K562 (cell line): ENCODE measurements around the gene AFF3. TPM values are rescaled to one million over a fixed set of nuclear protein-coding genes. Genes with fewer than 3 reads are reported as not detected.

Experiments used
- ATAC-seq: fragments of 200-7000 bp; cut with Tn5 transposase; 3 replicates; pipeline ENCODE4 v1.9.1; 2020; ENCODE audit warnings: moderate library complexity
- BruUV-seq: library from RNA; stranded (reverse); fragments of 400-500 nt; replicated peaks from 2 replicates; lab custom pipeline; 2021; lab: Mats Ljungman, UMichigan
- CTCF ChIA-PET: fragments of 300-600 bp; formaldehyde crosslinking; extraction: SDS; loops from one replicate; lab custom pipeline; 2021; ENCODE audit warnings: low intra/inter-chr PET ratio; lab: Yijun Ruan, JAX
- POLR2A ChIA-PET: fragments of 300-600, 350-650 bp; sonication (Branson Sonifier 250); formaldehyde crosslinking; extraction: SDS; loops from one replicate; lab custom pipeline; 2021; ENCODE audit warnings: antibody characterized with exemption, inconsistent platforms; lab: Yijun Ruan, JAX
- DNase-seq, 4 experiments: peaks; one replicate each; pipeline versions ENCODE4 v3.0.0 to v3.0.0-alpha.2; 2011 to 2018; ENCODE audit warnings: low spot score in 3 of 4, mixed read lengths in 3 of 4; ENCODE audit errors: extremely low read depth in 1 of 4
- FAIRE-seq: peaks from 2 replicates; lab custom pipeline; 2011; peaks lifted over from hg19 to GRCh38; lab: Jason Lieb, UNC
- H2AFZ ChIP-seq: 2 replicates; pipeline ENCODE4 v1.6.0; 2011; ENCODE audit warnings: low read depth, low read length, control low read depth, inconsistent platforms
- H3K27ac ChIP-seq: fragments of 200-600 bp; 3 replicates; pipeline ENCODE4 v1.8.0; 2011; ENCODE audit warnings: low read depth, mild to moderate bottlenecking, control low read depth, inconsistent platforms, low read length, moderate library complexity, mixed read lengths; ENCODE audit errors: extremely low read depth
- H3K27me3 ChIP-seq, 2 experiments: fragments of 300-600 bp in 1 of 2; 2 replicates in 1 of 2; 3 replicates in 1 of 2; pipeline versions ENCODE4 v1.6.0 to v1.8.0; 2011; ENCODE audit warnings: inconsistent platforms in 2 of 2, low read length in 2 of 2, mild to moderate bottlenecking in 1 of 2, mixed read lengths in 1 of 2, moderate library complexity in 1 of 2; ENCODE audit not compliant: control insufficient read depth in 2 of 2, insufficient read depth in 2 of 2
- H3K36me3 ChIP-seq: fragments of 300-600 bp; 3 replicates; pipeline ENCODE4 v1.8.0; 2011; ENCODE audit warnings: mild to moderate bottlenecking, low read length, inconsistent platforms; ENCODE audit not compliant: control insufficient read depth, insufficient read depth
- H3K4me1 ChIP-seq, 2 experiments: fragments of 200-600 bp in 1 of 2; replicated peaks in 1 of 2; 2 replicates in 1 of 2; 3 replicates in 1 of 2; pipeline versions ENCODE4 v1.5.1 to v1.8.0; 2011; ENCODE audit warnings: inconsistent platforms in 2 of 2, low read length in 2 of 2, mild to moderate bottlenecking in 1 of 2, mixed read lengths in 1 of 2, moderate library complexity in 1 of 2; ENCODE audit not compliant: control insufficient read depth in 2 of 2, insufficient read depth in 2 of 2
- H3K4me2 ChIP-seq: 2 replicates; pipeline ENCODE4 v1.6.1; 2011; ENCODE audit warnings: low read length, control low read depth, inconsistent platforms, mixed read lengths; ENCODE audit not compliant: insufficient read depth
- H3K4me3 ChIP-seq: fragments of 200-600 bp; sonication (generic), shearing (Covaris generic); 2 replicates; pipeline ENCODE4 v1.5.1; 2016; ENCODE audit warnings: control low read depth, inconsistent platforms
- H3K79me2 ChIP-seq: fragments of 200-600 bp; 3 replicates; pipeline ENCODE4 v1.8.0; 2011; ENCODE audit warnings: low read length, inconsistent platforms; ENCODE audit not compliant: control insufficient read depth, insufficient read depth
- H3K9ac ChIP-seq, 2 experiments: 2 replicates each; pipeline versions ENCODE4 v1.6.0 to v1.6.1; 2011; ENCODE audit warnings: low read depth in 2 of 2, low read length in 2 of 2, control low read depth in 1 of 2, inconsistent platforms in 1 of 2, mild to moderate bottlenecking in 1 of 2, mixed read lengths in 1 of 2; ENCODE audit not compliant: insufficient read depth in 1 of 2
- H3K9me1 ChIP-seq: one replicate; pipeline ENCODE4 v1.6.0; 2011; ENCODE audit warnings: inconsistent platforms, mild to moderate bottlenecking, low read length, moderate library complexity; ENCODE audit not compliant: control insufficient read depth, insufficient read depth
- H3K9me3 ChIP-seq: replicated peaks from 2 replicates; pipeline ENCODE4 v1.5.1; 2011; ENCODE audit warnings: low read depth, low read length, inconsistent platforms; ENCODE audit not compliant: control insufficient read depth, insufficient read depth
- H4K20me1 ChIP-seq: replicated peaks from 2 replicates; pipeline ENCODE4 v1.6.1; 2011; ENCODE audit warnings: low read length, inconsistent platforms, mixed read lengths; ENCODE audit not compliant: control insufficient read depth, insufficient read depth
- CBX8 ChIP-seq: fragments of 200-600 bp; sonication (generic); IDR thresholded peaks from 2 replicates; pipeline ENCODE4 v1.6.1; 2012; ENCODE audit warnings: borderline replicate concordance, mixed run types, low read depth, mild to moderate bottlenecking, moderate library complexity, mixed read lengths, low read length, control low read depth, inconsistent platforms; ENCODE audit not compliant: poor library complexity, severe bottlenecking; ENCODE audit errors: extremely low read depth
- HNRNPLL ChIP-seq: fragments of 200-400 bp; formaldehyde crosslinking; IDR thresholded peaks from 2 replicates; pipeline ENCODE4 v1.6.1; 2017; ENCODE audit warnings: low read length, low read depth, mild to moderate bottlenecking; ENCODE audit not compliant: poor library complexity, severe bottlenecking
- POLR3G ChIP-seq: IDR thresholded peaks from 2 replicates; pipeline ENCODE4 v1.6.1; 2011; ENCODE audit not compliant: insufficient read length, insufficient replicate concordance; ENCODE audit errors: extremely low read depth
- SAFB ChIP-seq: fragments of 200-400 bp; formaldehyde crosslinking; IDR thresholded peaks from 2 replicates; pipeline ENCODE4 v1.6.1; 2017; ENCODE audit warnings: low read depth, low read length, borderline replicate concordance
- TBL1XR1 ChIP-seq, 2 experiments: IDR thresholded peaks; 2 replicates each; pipeline ENCODE4 v1.6.1; 2012; ENCODE audit warnings: improper control_type of control experiment in 2 of 2, low read length in 2 of 2, mild to moderate bottlenecking in 1 of 2
- TBP ChIP-seq: optimal IDR thresholded peaks from 2 replicates; pipeline ENCODE3; 2011; ENCODE audit warnings: low read depth, low read length, improper control_type of control experiment
- ZNF143 ChIP-seq: sonication (generic); formaldehyde crosslinking; IDR thresholded peaks from 2 replicates; pipeline ENCODE4 v1.9.0; 2022; ENCODE audit warnings: mild to moderate bottlenecking, missing genetic modification reagents
- WGBS: fragments of 100-300 bp; shearing (Covaris generic); methylation state at CpG from one replicate; pipeline ENCODE4 v1.1.6; 2016; ENCODE audit warnings: low coverage, mixed read lengths; ENCODE audit not compliant: insufficient coverage; ENCODE audit errors: missing lambda C conversion rate; 5-methylcytosine and 5-hydroxymethylcytosine counted together
- in situ Hi-C: fragments of 300-500 bp; cut with MboI; formaldehyde crosslinking; loops from 4 replicates; pipeline ENCODE4 v1.15.0; 2018; ENCODE audit warnings: inconsistent platforms, mixed read lengths
- intact Hi-C: fragments of 100-400 bp; cut with micrococcal nuclease; formaldehyde crosslinking; loops from 2 replicates; pipeline ENCODE4 v1.14.2; 2022
- polyA plus RNA-seq, 8 experiments: library from polyadenylated mRNA; depleted of rRNA in 4 of 8; stranded (reverse) in 5 of 8; unstranded in 3 of 8; fragments of >200 nt; fragmentation: Nextera tagmentation in 2 of 8; fragmentation: Illumina TruSeq in 1 of 8; extraction: Ambion mirVana in 2 of 8; extraction: Trizol in 1 of 8; gene quantifications; 2 replicates each; pipeline versions ENCODE4 v1.2.1 to v1.2.3, GENCODE V29; 2011 to 2014; ENCODE audit warnings: inconsistent platforms in 1 of 8, missing spikeins in 1 of 8
- total RNA-seq, 7 experiments: library from RNA; depleted of rRNA in 6 of 7; stranded (reverse); fragments of >200 nt in 6 of 7; fragmentation: Illumina TruSeq in 2 of 7; extraction: Trizol in 2 of 7; gene quantifications; 2 replicates each; pipeline versions ENCODE4 v1.2.1 to v1.2.3, GENCODE V29; 2011 to 2021; ENCODE audit warnings: low replicate concordance in 1 of 7
- TF ChIP-seq, protein P1 (sequence below): sonication (generic); formaldehyde crosslinking; IDR thresholded peaks from 2 replicates; pipeline ENCODE4 v1.8.0; 2022; ENCODE audit warnings: missing genetic modification reagents, mild to moderate bottlenecking, borderline replicate concordance
- TF ChIP-seq, protein P2 (sequence below): fragments of 250-450 bp; sonication (Bioruptor Pico); IDR thresholded peaks from 2 replicates; pipeline ENCODE4 v1.8.0; 2021; ENCODE audit warnings: mild to moderate bottlenecking, moderate library complexity

The AFF3 gene
- total and polyA plus RNA-seq, 9 of the 15 experiments (the other 6 are each of a cell fraction or from before 2014, with no cell fraction given) = 0.02 to 0.11 TPM; not detected in 7

DNA sequence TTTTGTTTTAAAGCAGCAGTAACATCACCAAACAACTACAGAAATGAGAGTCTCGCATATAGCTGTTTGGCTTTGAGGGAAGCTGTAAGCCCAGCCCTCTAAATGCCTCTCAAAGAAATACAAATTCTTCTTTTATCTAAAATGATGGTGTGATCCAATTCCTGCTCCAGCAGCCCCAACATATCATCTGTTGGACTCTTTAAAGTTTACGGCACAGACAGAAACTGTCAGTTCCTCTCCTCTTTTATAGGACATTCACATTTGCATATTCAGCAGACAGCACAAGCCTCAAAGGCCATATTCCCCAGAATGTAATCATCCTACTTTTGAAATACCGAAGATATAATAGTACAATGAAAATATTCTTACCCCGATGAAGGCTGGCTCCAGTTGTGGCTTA, 435.7 kb downstream of the AFF3 start (continued):
- TF ChIP-seq CBX8 (no peak), ZNF143 (CRISPR knock-in tag) (no peak)
- TF ChIP-seq, all 486 proteins: peak for 0

DNA sequence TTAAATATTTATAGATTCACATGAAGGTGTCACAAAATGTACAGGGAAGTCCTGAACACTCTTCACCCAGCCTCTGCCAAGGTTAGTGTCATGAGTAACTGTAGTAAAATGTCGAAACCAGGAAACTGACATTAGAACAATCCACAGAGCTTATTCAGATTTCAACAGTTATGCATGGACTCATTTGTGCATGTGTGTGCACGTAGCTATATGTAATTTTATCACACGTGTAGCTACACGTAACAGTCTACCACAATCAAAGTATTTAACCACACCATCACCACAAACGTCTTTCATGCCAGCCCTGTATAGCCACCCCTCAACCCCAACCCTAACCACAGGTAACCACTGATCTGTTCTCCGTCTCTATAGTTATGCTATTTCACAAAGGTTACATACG, 440.9 kb downstream of the AFF3 start:
- Histone ChIP-seq H3K36me3 (no peaks in the 10 kb centered on the region), H3K9me3 (no peaks in the 10 kb centered on the region), H3K79me2 (no peaks in the 10 kb centered on the region), H2AFZ (no peak overlapping the region), H4K20me1 (no peaks in the 10 kb centered on the region; the same call in 1 of the 2 replicates), H3K9ac (no peak overlapping the region)
- WGBS = 2% methylated on average over 7 of the region's 7 CpGs
- FAIRE-seq = no peak
- TF ChIP-seq, protein P1, sequence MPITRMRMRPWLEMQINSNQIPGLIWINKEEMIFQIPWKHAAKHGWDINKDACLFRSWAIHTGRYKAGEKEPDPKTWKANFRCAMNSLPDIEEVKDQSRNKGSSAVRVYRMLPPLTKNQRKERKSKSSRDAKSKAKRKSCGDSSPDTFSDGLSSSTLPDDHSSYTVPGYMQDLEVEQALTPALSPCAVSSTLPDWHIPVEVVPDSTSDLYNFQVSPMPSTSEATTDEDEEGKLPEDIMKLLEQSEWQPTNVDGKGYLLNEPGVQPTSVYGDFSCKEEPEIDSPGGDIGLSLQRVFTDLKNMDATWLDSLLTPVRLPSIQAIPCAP (CRISPR knock-in tag) = no peak
- TF ChIP-seq HNRNPLL = no peak
- TF ChIP-seq SAFB = no peak
- TF ChIP-seq, protein P2, sequence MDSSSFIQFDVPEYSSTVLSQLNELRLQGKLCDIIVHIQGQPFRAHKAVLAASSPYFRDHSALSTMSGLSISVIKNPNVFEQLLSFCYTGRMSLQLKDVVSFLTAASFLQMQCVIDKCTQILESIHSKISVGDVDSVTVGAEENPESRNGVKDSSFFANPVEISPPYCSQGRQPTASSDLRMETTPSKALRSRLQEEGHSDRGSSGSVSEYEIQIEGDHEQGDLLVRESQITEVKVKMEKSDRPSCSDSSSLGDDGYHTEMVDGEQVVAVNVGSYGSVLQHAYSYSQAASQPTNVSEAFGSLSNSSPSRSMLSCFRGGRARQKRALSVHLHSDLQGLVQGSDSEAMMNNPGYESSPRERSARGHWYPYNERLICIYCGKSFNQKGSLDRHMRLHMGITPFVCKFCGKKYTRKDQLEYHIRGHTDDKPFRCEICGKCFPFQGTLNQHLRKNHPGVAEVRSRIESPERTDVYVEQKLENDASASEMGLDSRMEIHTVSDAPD = no peak
- TF ChIP-seq TBL1XR1 (IDR thresholded peaks at IDR 0.05; ENCODE audit: low read length in 2 of 2) = no peak
- no peak for TF ChIP-seq TBP
- no peak for TF ChIP-seq POLR3G
- TF ChIP-seq, all 486 proteins: peak for 0
- Histone ChIP-seq H3K27me3 (peaks cover 5 to 19% of the 10 kb centered on the region in 2 experiments; a peak in 3 of 5 replicates), H3K9me1 (no peaks in the 10 kb centered on the region), H3K4me1 (no peaks in the 10 kb centered on the region), H3K4me2 (no peak overlapping the region), H3K4me3 (no peak overlapping the region), H3K27ac (no peak overlapping the region)
- ChIA-PET POLR2A (interaction anchor here (0.6 kb wide), 1 partner anchor 93 kb away, joined by 3 read pairs; no protein-coding TSS in a partner anchor), CTCF (no interaction called here)
- no peak for DNase-seq
- intact Hi-C loops = no loop called here
- BruUV-seq = no TSS peak
- ATAC-seq = no peak
- in situ Hi-C loops = loop anchor here (25.0 kb wide), 1 partner anchor 536 kb away; no protein-coding TSS in a partner anchor
